SU-DHL-6 (cell line): ENCODE data around the gene PNMT.

Experiments used
- H2AFZ ChIP-seq: fragments of 200-600 bp; sonication (generic); 2 replicates; pipeline ENCODE4 v1.6.1; 2014; ENCODE audit warnings: low read depth, mild to moderate bottlenecking, moderate library complexity, mixed read lengths, antibody characterized with exemption, low read length; ENCODE audit not compliant: severe bottlenecking
- H3F3A ChIP-seq: fragments of 200-600 bp; shearing (Covaris generic); 2 replicates; pipeline ENCODE4 v1.6.0; 2016; ENCODE audit warnings: antibody characterized with exemption, mild to moderate bottlenecking; ENCODE audit not compliant: insufficient read depth
- H3K27ac ChIP-seq: fragments of 200-600 bp; sonication (generic); 2 replicates; pipeline ENCODE4 v1.5.1; 2016; ENCODE audit warnings: low read depth, mild to moderate bottlenecking, low read length, moderate library complexity, mixed read lengths
- H3K27me3 ChIP-seq: fragments of 200-600 bp; sonication (generic), shearing (Covaris generic); 2 replicates; pipeline ENCODE4 v1.6.0; 2014; ENCODE audit warnings: mild to moderate bottlenecking, low read length
- H3K36me3 ChIP-seq: fragments of 200-600 bp; sonication (generic); 2 replicates; pipeline ENCODE4 v1.6.1; 2014; ENCODE audit warnings: mild to moderate bottlenecking, low read length, mixed read lengths
- H3K4me2 ChIP-seq: fragments of 300-600, 200-600 bp; shearing (Covaris generic), sonication (generic); 2 replicates; pipeline ENCODE4 v1.6.0; 2014; ENCODE audit warnings: low read length, low read depth, mild to moderate bottlenecking; ENCODE audit not compliant: poor library complexity, severe bottlenecking
- H3K4me3 ChIP-seq: fragments of 200-600 bp; sonication (generic); 2 replicates; pipeline ENCODE4 v1.5.1; 2014; ENCODE audit warnings: antibody characterized with exemption, low read length, mild to moderate bottlenecking, mixed read lengths; ENCODE audit not compliant: insufficient read depth, poor library complexity, severe bottlenecking
- H3K79me2 ChIP-seq: fragments of 200-600 bp; sonication (generic); 2 replicates; pipeline ENCODE4 v1.6.1; 2014; ENCODE audit warnings: mild to moderate bottlenecking, low read length, moderate library complexity; ENCODE audit not compliant: insufficient read depth
- H3K9ac ChIP-seq: fragments of 200-600 bp; sonication (generic); 2 replicates; pipeline ENCODE4 v1.7.0; 2014; ENCODE audit warnings: mild to moderate bottlenecking, low read length
- H3K9me2 ChIP-seq: fragments of 200-600 bp; sonication (generic); replicated peaks from 2 replicates; pipeline ENCODE4 v1.6.1; 2014; ENCODE audit warnings: low read length; ENCODE audit not compliant: insufficient read depth
- H3K9me3 ChIP-seq: fragments of 200-600 bp; sonication (generic); 2 replicates; pipeline ENCODE4 v1.6.1; 2014; ENCODE audit warnings: low read length, mixed read lengths; ENCODE audit not compliant: insufficient read depth
- H4K20me1 ChIP-seq: fragments of 200-600 bp; sonication (generic); 2 replicates; pipeline ENCODE4 v1.6.1; 2014; ENCODE audit warnings: low read depth, mild to moderate bottlenecking, antibody characterized with exemption, low read length, moderate library complexity, mixed read lengths
- EZH2phosphoT487 ChIP-seq: fragments of 200-600 bp; sonication (generic), shearing (Covaris generic); conservative IDR thresholded peaks from 2 replicates; pipeline ENCODE4 v1.6.1; 2018; ENCODE audit warnings: mild to moderate bottlenecking, antibody characterized with exemption, low read length, moderate library complexity, mixed read lengths
- TF ChIP-seq, protein P1 (sequence below): fragments of 200-600 bp; sonication (generic); IDR thresholded peaks from one replicate; pipeline ENCODE4 v1.5.1; 2017; ENCODE audit warnings: antibody characterized with exemption, mild to moderate bottlenecking, low read length, moderate library complexity; ENCODE audit not compliant: insufficient read depth, poor library complexity, severe bottlenecking

Gene PNMT

GRCh38 chr17:39653316-39653661 lies 15.0 kb upstream of the PNMT start:
- Histone ChIP-seq H3K9me2 (no peaks in the 10 kb centered on the region), H2AFZ (no peak overlapping the region), H3F3A (no peaks in the 10 kb centered on the region), H3K4me3 (no peak overlapping the region), H3K4me2 (no peak overlapping the region), H3K27me3 (no peaks in the 10 kb centered on the region), H3K36me3 (no peaks in the 10 kb centered on the region), H3K79me2 (no peaks in the 10 kb centered on the region), H3K9me3 (no peaks in the 10 kb centered on the region), H3K27ac (no peak overlapping the region), H3K9ac (no peak overlapping the region), H4K20me1 (no peaks in the 10 kb centered on the region)
- TF ChIP-seq, protein P1, sequence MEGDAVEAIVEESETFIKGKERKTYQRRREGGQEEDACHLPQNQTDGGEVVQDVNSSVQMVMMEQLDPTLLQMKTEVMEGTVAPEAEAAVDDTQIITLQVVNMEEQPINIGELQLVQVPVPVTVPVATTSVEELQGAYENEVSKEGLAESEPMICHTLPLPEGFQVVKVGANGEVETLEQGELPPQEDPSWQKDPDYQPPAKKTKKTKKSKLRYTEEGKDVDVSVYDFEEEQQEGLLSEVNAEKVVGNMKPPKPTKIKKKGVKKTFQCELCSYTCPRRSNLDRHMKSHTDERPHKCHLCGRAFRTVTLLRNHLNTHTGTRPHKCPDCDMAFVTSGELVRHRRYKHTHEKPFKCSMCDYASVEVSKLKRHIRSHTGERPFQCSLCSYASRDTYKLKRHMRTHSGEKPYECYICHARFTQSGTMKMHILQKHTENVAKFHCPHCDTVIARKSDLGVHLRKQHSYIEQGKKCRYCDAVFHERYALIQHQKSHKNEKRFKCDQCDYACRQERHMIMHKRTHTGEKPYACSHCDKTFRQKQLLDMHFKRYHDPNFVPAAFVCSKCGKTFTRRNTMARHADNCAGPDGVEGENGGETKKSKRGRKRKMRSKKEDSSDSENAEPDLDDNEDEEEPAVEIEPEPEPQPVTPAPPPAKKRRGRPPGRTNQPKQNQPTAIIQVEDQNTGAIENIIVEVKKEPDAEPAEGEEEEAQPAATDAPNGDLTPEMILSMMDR = no peak
- TF ChIP-seq EZH2phosphoT487 = no peak

DNA sequence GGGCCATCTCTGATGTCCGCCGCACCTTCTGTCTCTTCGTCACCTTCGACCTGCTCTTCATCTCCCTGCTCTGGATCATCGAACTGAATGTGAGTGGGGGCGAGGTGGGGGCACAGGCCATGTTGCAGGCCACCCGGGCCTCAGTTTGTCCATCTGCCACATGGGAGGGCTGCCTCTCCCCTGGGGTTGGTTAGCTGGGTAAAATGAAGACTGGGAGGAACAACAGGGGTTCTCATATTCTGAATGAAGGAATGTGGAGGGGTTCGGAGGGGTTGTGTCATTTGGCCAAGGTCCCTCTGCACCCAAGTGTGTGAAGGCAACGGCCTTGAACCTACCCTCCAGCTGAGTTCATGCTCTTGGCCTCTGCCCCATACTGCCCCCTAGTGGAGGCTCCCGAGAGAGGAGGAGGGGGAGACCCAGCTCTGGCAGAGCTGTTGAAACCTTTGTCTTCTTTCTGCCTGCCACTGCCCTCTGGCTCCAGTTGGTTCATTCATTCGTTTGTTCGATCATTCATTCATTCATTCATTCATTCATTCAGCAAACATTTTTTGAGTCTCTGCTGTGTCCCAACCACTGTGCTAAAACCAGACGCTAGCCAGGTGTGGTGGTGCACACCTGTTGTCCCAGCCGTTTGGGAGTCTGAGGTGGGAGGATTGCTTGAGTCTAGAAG lies 14.5 kb upstream of the PNMT start:
- Histone ChIP-seq H3K27me3 (no peaks in the 10 kb centered on the region), H3K36me3 (no peaks in the 10 kb centered on the region), H3K9me2 (no peaks in the 10 kb centered on the region), H3K9me3 (no peaks in the 10 kb centered on the region), H3K4me2 (no peak overlapping the region), H3K79me2 (no peaks in the 10 kb centered on the region), H3F3A (no peaks in the 10 kb centered on the region), H4K20me1 (no peaks in the 10 kb centered on the region), H2AFZ (no peak overlapping the region), H3K27ac (no peak overlapping the region), H3K9ac (no peak overlapping the region), H3K4me3 (no peak overlapping the region)
- TF ChIP-seq EZH2phosphoT487 = no peak
- TF ChIP-seq, protein P1 = peak; percentile 96

- no peaks in the 10 kb centered on the region for H3K9me3 ChIP-seq
- H3F3A ChIP-seq = no peaks in the 10 kb centered on the region
- no peak overlapping the region for H3K27ac ChIP-seq
- H3K9me2 ChIP-seq = no peaks in the 10 kb centered on the region
- H4K20me1 ChIP-seq = no peaks in the 10 kb centered on the region
- H2AFZ ChIP-seq = no peak overlapping the region
- no peaks in the 10 kb centered on the region for H3K27me3 ChIP-seq
- no peaks in the 10 kb centered on the region for H3K36me3 ChIP-seq
- H3K9ac ChIP-seq = no peak overlapping the region
- H3K79me2 ChIP-seq = no peaks in the 10 kb centered on the region
- TF ChIP-seq EZH2phosphoT487 = no peak
- TF ChIP-seq, protein P1 = no peak
- H3K4me2 ChIP-seq = no peak overlapping the region
- no peak overlapping the region for H3K4me3 ChIP-seq
Measured at GRCh38 chr17:39655105-39655504, 13.1 kb upstream of the PNMT start.
